DMS79 treated with DMSO at 0.1 percent for 48 hours (cell line): ENCODE data around the gene ERCC3.
"Not testable (repeated sequence)": the region's sequence is repeated elsewhere in the genome, so short reads cannot be mapped to it uniquely, and the experiment has no call there.

Source experiments
- DNase-seq: peaks from one replicate; lab custom pipeline; 2025; lab: John Stamatoyannopoulos, UW

ERCC3 gene

DNA sequence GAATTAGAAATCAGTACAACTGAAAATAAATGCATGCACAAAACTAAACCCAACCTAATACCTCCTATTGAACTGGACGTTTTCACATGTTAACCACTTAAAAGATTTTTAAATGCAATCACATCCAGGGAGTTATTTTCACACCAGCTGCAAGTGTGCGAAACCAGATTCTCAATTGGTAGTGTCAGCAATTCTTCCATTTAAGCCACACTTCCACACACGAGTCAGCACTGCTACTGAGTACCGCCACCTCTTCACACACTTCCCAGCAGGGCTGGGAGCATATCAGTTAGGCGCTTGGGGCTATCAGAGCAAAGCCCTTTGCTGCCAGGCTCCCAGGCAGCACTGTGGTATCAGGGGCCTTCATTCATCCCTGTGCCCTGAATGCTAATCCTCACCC, 14.2 kb downstream of the ERCC3 start:
- DNase-seq, result no peak

DNA sequence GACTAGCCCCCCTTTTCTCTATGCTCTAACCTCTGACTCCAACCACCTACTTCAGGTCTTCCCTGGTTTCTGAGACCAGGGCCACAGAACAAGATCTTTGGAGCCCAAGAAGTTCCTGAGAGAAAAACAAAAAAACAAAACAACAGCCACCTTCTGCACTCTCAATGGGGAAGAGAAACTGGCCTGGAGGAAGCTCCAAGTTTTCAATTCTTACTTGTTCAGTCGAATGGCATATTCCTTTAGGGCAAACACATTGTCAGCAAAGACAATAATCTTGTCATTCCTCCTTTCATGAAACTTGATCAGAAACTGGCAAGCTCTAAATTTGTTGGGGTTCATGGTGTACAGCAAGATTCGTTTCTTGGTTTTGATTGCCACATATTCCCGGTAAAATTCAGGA, 15.0 kb downstream of the ERCC3 start:
- DNase-seq, result no peak

DNA sequence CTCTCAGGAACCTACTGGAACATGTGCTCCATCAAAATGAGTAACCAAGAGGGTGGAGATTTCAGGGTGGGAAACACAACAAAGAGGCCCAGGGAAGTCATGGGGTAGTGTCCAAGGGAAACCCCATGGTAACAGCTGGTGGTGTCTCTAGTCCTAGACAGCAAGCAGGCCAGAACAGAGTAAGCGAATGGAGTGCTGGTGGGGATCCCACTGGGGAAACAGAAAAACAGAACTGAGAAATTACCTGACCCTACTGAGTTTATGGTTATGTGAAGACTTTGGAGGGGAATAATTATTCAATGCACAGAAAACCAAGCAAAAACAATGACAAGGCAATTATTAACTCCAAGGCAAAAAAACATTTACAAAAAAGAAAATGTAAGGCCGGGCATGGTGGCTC, 16.9 kb downstream of the ERCC3 start:
- no peak for DNase-seq

DNA sequence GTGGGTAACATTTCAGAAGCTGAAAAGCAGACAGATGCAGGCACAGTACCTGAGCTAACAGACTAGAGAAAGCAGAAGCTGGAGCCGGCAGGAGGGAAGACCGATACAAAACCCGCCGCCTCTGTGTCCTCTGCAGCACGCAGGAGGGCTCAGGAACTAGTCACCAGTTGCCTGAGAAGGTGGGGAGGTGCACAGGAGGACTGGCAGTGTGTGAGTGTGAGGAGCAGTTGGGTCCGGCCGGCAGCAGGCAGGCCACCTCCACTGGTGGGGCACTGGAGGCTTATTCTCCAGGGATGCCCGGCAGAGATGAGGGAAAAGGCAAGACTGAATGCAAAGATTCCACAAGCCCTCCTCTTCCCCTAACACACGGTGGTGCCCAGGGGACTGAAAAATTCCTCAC, 18.2 kb downstream of the ERCC3 start:
- no peak for DNase-seq

DNA sequence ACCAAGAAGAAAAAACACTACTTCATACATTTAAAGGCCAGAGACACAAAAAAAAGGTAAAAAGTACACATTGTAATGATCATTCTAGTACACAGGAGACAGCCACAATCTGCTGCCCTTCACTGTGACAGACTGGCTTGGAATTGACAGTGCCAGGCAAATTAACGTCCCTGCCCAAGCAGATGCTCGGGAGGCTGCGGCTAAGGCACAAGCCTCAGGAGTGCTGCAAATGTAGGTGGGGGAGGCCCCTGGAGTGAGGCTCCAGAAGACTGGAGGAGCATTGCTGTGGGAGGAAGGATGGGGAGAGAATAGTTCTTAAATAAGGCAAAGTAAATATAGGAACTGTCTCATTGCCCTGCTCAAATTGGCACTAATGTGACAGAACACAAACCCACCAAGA, 18.6 kb downstream of the ERCC3 start:
- no peak for DNase-seq

DNA sequence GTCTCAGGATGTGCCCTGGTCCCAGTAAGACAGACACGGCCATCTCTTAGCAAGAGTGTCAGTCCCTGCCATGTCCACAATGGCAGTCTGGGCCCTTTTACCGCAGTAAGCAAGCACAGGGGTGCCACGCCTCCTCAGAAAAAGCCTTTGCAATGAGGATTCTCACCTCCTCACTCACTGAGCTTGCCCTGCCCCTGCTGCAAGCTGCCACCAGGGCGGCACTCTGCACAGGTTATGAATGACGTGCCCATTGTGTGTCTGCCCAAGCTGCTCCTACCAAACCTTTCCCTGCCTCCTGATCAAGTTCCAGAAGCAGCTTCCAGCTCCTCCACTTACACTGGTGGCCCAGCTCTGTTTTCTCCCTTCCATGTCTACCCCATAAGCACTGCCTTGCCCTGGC, 23.3 kb downstream of the ERCC3 start:
- DNase-seq, result no peak

DNA sequence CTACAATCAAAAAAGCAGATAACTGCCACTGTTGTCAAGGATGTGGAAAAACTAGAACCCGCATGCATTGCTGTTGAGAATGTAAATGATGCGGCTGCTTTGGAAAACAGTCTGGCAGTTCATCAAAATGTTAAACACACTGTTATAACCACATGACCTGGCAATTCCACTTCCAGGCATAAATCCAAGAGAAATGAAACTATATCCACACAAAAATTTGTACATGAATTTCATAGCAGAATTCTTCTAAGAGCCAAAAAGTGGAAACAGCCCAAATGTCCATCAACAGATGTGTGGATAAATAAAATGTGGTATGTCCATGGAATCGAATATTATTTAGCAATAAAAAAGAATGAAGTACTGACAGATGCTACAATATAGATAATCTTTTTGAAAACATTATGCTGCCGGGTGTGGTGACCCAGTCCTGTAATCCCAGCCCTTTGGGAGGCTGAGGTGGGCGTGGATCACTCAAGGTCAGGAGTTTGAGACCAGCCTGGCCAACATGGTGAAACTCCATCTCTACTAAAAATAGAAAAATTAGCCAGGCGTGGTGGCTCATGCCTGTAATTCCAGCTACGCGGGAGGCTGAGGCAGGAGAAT, 32.0 kb downstream of the ERCC3 start:
- DNase-seq, result no peak

DNA sequence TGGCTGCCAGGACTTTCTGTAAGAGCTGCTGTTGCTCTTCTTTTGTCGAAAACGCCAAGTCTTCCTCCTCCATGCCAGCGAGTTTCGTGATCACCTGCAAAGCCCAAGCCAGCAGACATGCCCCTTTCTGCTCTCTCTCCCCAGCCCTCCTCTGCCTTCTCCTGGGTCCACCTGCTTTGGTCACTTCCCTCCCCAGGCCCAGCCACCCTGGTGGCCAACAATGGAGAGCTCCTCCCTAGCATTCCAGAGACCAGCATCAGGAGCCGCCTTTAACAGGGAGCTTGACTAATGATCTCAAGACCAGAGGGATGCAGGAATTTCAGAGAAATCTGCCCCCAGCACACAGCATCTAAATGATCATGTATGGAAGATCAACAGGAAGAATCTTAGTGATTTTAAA, 34.6 kb downstream of the ERCC3 start:
- no peak for DNase-seq

DNA sequence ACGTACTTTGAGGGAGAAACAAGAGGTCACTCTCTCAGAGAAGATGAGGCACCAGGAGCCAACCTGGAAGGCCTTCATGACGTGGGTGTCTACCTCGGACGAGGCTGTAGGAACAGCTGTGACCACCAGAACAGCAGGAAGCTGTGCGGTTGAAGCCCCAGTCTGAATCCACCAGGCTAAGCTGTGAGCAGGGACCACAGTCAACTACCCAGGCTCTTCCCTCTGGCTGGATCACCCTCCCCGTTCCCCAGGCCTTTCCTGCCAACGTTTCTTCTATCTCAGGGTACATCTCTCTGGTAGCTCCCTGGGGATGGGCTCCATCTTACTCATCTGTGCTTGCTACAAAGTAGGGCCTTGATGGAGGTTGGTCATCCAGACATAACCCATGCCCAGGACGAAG, 37.1 kb downstream of the ERCC3 start:
- DNase-seq, result no peak

DNA sequence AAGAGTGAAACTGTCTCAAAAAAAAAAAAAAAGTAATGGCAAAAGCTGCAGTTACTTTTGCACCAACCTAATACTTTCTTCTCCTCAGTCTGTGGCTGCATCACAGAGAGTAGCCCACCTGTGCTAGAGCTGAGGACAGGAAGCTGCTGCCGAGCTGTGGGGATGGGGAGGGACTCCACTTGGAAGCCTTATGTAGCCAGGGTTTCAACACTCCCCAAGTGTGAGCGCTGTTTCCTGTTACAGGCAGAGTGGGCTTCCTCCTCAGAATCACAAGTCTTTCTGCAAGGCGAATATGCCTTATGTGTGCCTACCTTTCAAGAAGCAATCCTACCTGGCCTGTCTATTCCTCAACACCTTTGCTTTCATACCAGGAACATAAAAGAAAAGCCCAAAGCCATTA, 37.6 kb downstream of the ERCC3 start:
- no peak for DNase-seq

DNA sequence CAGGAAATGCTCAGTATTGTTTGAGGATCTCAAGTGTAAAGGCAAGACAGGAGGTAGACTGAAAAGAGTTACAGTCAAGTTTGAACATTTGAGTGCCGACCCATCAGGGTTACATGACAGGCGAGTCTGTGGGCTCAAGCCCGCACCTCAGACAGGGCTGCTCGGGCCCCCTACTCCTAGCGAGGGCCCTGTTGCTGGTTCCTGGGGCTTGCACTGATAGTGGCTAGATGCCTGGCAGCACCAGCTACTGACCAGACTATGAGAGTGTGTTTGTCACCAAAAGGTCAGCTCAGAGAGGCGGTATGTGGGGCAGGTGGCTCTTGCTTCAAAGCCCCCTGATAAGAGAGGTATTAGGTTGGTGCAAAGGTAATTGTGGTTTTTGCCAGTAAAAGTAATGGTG, 38.2 kb downstream of the ERCC3 start:
- DNase-seq, result no peak

DNA sequence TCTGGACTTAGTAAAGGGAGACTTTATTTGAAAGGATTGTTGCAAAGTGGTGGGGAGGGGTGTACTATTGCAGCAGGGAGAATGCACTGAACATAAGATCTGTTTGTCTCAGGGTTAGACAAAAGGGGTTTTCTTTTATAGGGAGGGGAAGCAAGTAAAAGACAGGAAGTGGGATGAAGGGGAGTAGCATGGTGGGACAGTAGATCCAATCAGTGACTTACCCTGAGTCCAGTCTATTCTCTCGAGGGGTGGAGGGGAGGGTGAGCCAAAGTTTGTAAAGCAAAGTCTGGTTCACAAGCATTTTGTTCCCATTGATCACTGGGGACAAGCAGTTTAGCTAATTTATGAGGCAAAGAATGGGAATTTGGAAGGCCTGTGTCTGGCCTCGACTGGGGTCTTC, 38.8 kb downstream of the ERCC3 start:
- DNase-seq, result no peak

DNA sequence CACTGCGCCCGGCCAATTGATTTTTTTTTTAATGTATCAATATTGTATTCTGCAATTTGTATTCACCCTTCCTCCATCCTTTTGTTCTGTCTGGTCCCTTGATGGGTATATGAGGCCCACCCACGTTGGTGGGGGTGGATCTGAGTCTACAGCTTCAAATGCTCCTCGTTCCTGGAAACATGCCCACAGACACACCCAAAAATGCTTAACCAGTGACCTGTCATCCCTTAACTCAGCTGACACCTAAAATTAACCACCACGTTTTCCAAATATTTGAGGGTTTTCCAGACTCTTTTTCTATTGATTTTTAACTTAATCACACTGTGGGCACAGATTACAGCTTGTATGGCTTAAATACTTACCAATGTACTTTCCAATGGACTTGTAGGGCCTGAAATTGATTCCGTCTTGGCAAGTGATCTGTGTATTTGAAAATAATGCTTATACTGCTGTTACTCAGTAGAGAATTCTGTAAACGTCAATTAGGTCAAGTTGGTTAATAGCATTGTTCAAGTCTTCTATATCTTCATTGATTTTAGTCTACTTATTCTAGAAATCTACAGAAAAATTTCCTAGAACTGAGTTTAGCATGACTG, 39.5 kb downstream of the ERCC3 start:
- no peak for DNase-seq

DNA sequence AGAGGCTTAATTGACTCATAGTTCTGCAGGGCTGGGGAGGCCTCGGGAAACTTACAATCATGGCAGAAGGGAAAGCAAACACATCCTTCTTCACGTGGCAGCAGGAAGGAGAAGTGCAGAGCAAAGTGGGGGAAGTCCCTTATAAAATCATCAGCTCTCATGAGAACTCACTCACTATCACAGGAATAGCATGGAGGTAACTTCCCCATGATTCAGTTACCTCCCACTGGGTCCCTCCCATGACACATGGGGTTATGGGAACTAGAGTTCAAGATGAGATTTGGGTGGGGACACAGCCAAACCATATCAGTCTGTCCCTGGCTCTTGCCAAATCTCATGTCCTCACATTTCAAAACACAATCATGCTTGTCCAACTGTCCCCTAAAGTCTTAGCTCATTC, 52.8 kb downstream of the ERCC3 start:
- DNase-seq, result not testable (repeated sequence)

DNA sequence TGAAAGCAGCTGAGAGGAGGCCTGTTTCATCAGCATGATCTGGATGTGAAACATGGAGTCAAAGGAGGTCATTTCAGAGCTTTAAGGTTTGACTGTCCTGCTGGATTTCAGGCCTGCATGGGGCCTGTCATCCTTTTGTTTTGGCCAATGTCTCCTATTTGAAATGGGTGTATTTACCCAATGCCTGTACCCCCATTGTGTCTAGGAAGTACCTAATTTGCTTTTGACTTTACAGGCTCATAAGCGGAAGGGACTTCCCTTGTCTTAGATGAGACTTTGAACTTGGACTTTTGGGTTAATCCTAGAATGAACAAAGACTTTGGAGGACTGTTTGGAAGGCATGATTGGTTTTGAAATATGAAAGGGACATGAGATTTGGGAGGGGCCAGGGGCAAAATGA, 54.5 kb downstream of the ERCC3 start:
- no peak for DNase-seq

DNA sequence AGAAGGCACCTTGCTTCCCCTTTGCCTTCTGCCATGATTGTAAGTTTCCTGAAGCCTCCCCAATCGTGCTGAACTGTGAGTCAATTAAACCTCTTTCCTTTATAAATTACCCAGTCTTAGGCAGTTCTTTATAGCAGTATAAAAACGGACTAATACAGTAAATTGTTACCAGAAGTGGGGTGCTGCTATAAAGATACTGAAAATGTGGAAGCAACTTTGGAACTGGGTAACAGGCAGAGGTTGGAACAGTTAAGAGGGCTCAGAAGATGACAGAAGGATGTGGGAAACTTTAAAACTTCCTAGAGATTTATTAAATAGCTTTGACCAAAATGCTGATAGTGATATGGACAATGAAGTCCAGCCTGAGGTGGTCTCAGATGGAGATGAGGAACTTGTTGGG, 56.2 kb downstream of the ERCC3 start:
- DNase-seq, result not testable (repeated sequence)

DNA sequence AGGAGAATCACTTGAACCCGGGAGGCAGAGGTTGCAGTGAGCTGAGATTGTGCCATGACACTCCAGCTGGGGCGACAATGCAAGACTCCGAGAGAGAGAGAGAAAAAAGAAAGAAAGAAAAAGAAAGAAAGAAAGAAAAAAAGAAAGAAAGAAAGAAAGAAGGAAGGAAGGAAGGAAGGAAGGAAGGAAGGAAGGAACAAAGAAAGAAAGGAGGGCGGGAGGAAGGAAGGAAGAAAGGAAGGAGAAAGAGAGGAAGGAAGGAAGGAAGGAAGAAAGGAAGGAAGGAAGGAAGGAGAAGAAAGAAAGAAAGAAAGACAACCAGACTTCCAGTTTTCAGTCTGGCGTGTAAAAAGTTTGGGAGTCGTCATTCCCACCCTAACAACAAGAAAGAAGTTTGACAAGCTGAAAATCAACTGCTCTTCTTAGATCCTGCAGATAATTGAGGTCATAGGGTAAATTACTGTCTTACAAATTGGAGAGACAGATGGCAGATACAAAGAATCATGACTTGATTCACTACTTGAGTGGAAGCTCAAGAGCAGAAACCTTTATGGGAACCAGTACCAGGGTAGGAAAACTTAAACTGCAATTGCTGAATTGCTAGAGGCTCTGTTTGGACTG, 58.8 kb downstream of the ERCC3 start:
- no peak for DNase-seq

DNA sequence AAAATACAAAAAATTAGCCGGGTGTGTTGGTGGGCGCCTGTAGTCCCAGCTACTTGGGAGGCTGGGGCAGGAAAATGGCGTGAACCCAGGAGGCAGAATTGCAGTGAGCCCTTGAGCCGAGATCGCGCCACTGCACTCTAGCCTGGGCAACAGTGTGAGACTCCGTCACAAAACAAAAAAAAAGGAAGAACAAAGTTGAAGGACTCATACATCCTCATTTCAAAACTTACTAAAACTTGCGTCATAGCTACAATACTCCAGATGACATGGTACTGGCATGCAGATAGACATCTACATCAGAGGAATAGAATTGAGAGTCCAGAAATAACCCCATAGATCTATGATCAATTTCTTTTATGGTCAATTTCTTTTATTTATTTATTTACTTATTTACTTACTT, 60.2 kb downstream of the ERCC3 start:
- no peak for DNase-seq

DNA sequence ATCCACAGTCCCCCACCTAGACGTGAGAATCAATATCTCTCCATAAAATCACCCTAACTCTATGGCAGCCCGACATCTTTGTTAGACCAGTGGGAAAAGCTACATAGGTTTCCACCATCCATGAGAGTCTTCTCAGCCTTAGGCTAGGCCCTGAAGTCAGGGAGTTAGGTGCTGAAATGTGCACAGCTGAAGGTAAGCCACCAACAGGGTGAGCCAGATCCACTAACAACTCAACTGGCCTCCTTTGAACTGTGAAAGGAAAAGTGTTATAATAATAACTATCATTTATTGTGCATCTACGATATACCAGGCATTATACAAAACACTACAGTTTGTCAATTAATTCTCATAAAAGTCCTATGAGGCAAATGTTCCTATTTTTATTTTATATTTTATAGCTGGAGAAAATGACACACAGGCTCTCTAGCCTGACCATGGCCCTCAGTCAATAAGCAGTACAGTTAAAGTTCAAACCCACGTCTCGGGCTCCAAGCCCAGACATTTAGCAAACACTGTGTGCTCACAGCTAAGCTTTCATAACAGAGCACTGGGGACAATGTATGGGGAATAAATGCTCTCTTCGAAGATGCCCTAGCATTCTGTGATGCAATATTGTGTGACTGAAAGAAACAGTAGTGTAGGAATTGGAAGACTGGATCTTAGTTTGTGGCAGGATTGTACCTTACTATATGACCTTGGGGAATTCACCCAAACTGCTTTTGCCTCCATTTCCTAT, 62.6 kb downstream of the ERCC3 start:
- no peak for DNase-seq

DNA sequence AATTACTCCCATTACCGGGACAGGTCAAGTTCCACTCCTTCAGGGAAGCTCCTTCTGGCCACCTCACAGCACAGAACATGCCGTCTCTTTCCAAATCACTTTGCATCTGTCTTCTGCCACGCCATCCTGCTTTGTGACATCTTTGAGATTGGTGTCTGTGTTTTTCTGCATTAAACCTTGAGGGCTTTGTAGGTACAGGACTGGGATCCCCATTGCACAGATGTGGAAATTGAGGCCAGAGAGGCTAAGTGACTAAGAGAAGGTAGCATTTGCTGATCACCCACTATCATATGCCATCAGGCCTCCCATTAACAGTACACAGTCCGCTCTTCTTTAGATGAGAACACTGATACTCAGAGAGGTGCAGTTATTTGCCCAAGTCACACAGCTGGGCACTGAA, 64.4 kb downstream of the ERCC3 start:
- no peak for DNase-seq

DNA sequence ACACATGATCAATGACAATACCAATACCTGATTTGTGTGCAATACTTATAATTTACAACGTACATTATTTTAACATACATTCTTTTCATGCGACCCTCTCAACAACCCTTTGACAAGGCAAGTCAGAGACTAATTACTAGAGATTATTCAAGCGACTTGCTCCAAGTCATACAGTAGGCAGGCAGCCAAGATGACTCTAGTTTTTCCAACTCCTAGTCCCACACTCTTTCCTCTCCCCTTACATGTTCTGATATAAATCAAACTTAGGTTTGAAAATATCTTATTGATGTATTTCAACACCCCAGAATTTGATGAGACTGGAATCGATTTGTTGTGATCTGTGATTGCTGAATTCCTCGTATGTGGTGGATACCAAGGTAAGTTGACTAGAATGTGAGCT, 65.8 kb downstream of the ERCC3 start:
- DNase-seq, result no peak

DNA sequence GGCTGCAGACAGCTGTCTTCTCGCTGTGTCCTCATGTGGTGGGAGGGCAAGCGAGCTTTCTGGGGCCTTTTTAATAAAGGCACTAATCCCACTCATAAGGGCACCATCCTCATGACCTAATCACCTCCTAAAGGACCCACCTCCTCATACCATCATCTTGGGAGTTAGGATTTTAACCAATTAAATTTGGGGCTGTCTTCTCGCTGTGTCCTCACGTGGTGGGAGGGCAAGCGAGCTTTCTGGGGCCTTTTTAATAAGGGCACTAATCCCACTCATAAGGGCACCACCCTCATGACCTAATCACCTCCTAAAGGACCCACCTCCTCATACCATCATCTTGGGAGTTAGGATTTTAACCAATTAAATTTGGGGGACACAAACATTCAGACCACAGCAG, 66.7 kb downstream of the ERCC3 start:
- not testable (repeated sequence) for DNase-seq

DNA sequence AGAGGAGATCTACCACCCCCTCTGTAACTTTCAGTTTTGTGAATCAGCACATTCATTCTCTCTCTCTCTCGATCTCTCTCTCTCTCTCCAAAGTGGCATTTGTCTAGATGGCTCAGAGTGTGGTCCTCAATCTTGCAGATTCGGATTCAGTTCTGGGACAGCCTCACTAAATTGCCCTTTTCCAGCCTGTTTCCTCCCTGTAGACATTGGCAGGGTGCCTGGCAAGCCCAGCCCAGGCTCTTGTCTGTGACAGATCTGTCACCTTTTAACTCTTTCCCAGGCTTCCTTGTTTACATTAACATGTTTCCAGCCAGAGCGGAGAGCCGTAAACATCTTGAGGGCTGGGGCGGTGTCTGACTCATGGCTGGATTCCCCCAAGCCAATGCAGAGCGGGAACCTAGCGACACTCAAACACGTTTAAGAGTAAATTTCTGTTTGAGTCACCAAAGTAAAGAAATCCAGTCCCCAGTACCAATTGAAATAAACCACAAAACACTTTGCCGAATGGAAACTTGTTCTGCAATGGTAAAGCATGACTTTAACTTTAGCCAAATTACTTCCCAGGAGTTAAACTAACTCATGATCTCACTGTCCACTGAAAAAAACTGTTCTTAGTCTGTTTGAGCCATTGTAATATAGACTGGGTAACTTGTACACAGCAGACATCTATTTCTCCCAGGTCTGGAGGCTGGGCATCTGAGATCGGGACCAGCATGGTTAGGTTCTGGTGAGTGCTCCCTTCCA, 67.3 kb downstream of the ERCC3 start:
- peak; percentile 86 for DNase-seq
